ENCODE data around the gene FGG. TPM values are rescaled to one million over a fixed set of nuclear protein-coding genes. Genes with fewer than 3 reads are reported as not detected.

The FGG gene
- polyA plus RNA-seq, 3 donors, result not detected

- no peak for DNase-seq
- Histone ChIP-seq H3K36me3 (replicated peaks in 1 of 2; ENCODE audit: control insufficient read depth in 1 of 2, insufficient read depth in 2 of 2, low read length in 2 of 2) (no peaks in the 10 kb centered on the region), H3K4me2 (replicated peaks; ENCODE audit: extremely low read depth, low read length, poor library complexity, severe bottlenecking) (no peak overlapping the region), H3K4me3 (replicated peaks in 1 of 3; ENCODE audit: low read depth in 2 of 3, low read length in 3 of 3) (no peak overlapping the region), H3K4me1 (ENCODE audit: control insufficient read depth in 1 of 2, insufficient read depth in 2 of 2, low read length in 2 of 2) (no peaks in the 10 kb centered on the region), H3K79me2 (ENCODE audit: insufficient read depth, low read length) (no peaks in the 10 kb centered on the region), H3K27me3 (ENCODE audit: control insufficient read depth in 2 of 2, insufficient read depth in 2 of 2, low read length in 2 of 2) (no peaks in the 10 kb centered on the region), H3K27ac (ENCODE audit: low read depth in 1 of 2, low read length in 2 of 2) (no peak overlapping the region), H3K9ac (ENCODE audit: insufficient read depth, low read length, poor library complexity, severe bottlenecking) (no peak overlapping the region), H4K20me1 (ENCODE audit: insufficient read depth, low read length) (no peaks in the 10 kb centered on the region), H2AFZ (ENCODE audit: insufficient read depth, low read depth, low read length, poor library complexity, severe bottlenecking) (no peak overlapping the region), H3K9me3 (replicated peaks in 1 of 2; ENCODE audit: control insufficient read depth in 1 of 2, insufficient read depth in 1 of 2, low read length in 2 of 2) (peaks cover 0 to 5% of the 10 kb centered on the region in 2 donors)
- intact Hi-C loops (cut with micrococcal nuclease), result loop anchor here in 1 of 2 donors (10.0 kb wide), 1 partner anchor 816 kb away; the partner anchor contains the start of gene MAP9
- Mint-ChIP-seq H3K9me3 (peaks cover 0 to 9% (median 5%) of the 10 kb centered on the region in 7 donors), H3K27ac (no peak overlapping the region), H3K4me1 (no peaks in the 10 kb centered on the region), H3K36me3 (no peaks in the 10 kb centered on the region), H3K27me3 (ENCODE audit: low read depth in 3 of 3) (peaks cover 0 to 3% (median 0%) of the 10 kb centered on the region in 3 donors), H3K4me3 (no peak overlapping the region)
- TF ChIP-seq CTCF (IDR thresholded peaks at IDR 0.05), result no peak
- no CpG with 5 or more reads among the region's 1 CpG for WGBS (ENCODE audit: insufficient coverage)
Measured at GRCh38 chr4:154559141-154559493, 53.3 kb downstream of the FGG start.

Other genes starting within 250 kb of the FGG start
- not detected for gene DCHS2, start 120.9 kb downstream of the FGG start, polyA plus RNA-seq
- 10 to 100 TPM; 34.6 to 56.1 (median 52.5) TPM for gene PLRG1, start 62.3 kb downstream of the FGG start, polyA plus RNA-seq
- not detected for gene FGB, start 49.6 kb downstream of the FGG start, polyA plus RNA-seq
- not detected for gene FGA, start 21.9 kb downstream of the FGG start, polyA plus RNA-seq
- gene LRAT, start 131.3 kb upstream of the FGG start, polyA plus RNA-seq, result not detected
- gene RBM46, start 168.6 kb upstream of the FGG start, polyA plus RNA-seq, result under 1 TPM in 1 of 3 donors, not detected in 2; 0.04 TPM